WERI-Rb-1 (cell line): ENCODE measurements around the gene SELENOO.

Experiments
- DNase-seq: peaks from one replicate; pipeline ENCODE4 v3.0.0-alpha.2; 2020
- H3K27ac ChIP-seq: fragments of 250-450 bp; sonication (Bioruptor Pico); 2 replicates; pipeline ENCODE4 v1.5.1; 2020; ENCODE audit warnings: mild to moderate bottlenecking, moderate library complexity
- H3K27me3 ChIP-seq: fragments of 250-450 bp; sonication (Bioruptor Pico); 2 replicates; pipeline ENCODE4 v1.5.1; 2021; ENCODE audit warnings: mild to moderate bottlenecking, low read depth, moderate library complexity; ENCODE audit not compliant: insufficient read depth, severe bottlenecking
- H3K36me3 ChIP-seq: fragments of 250-450 bp; sonication (Bioruptor Pico); 2 replicates; pipeline ENCODE4 v1.5.1; 2020; ENCODE audit warnings: mild to moderate bottlenecking, moderate library complexity
- H3K4me3 ChIP-seq: 2 replicates; pipeline ENCODE4 v1.5.1; 2011; ENCODE audit warnings: low read depth, mild to moderate bottlenecking, control low read depth, low read length
- H3K9me3 ChIP-seq: fragments of 250-450 bp; sonication (Bioruptor Pico); 2 replicates; pipeline ENCODE4 v1.5.1; 2021; ENCODE audit warnings: mild to moderate bottlenecking, moderate library complexity; ENCODE audit not compliant: severe bottlenecking
- CTCF ChIP-seq: IDR thresholded peaks from 2 replicates; pipeline ENCODE4 v1.5.1; 2011; ENCODE audit warnings: low read depth, mild to moderate bottlenecking, control low read depth, inconsistent platforms, low read length

Gene SELENOO

GRCh38 chr22:50173311-50173982, 27.4 kb upstream of the SELENOO start:
- no peak for DNase-seq
- Histone ChIP-seq H3K36me3 (no peaks in the 10 kb centered on the region), H3K4me3 (no peak overlapping the region), H3K27me3 (peaks cover 6% of the 10 kb centered on the region), H3K9me3 (no peaks in the 10 kb centered on the region), H3K27ac (no peak overlapping the region)
- no peak for TF ChIP-seq CTCF

GRCh38 chr22:50173983-50174355, 26.8 kb upstream of the SELENOO start:
- Histone ChIP-seq H3K36me3 (no peaks in the 10 kb centered on the region), H3K27me3 (peaks cover 4% of the 10 kb centered on the region), H3K27ac (no peak overlapping the region), H3K4me3 (no peak overlapping the region), H3K9me3 (no peaks in the 10 kb centered on the region)
- no peak for TF ChIP-seq CTCF
- no peak for DNase-seq

GRCh38 chr22:50174382-50175190, 26.2 kb upstream of the SELENOO start:
- H3K9me3 ChIP-seq = no peaks in the 10 kb centered on the region
- H3K27me3 ChIP-seq = no peaks in the 10 kb centered on the region
- no peak for DNase-seq
- H3K4me3 ChIP-seq = no peak overlapping the region
- no peaks in the 10 kb centered on the region; the same call in 1 of the 2 replicates for H3K36me3 ChIP-seq
- TF ChIP-seq CTCF = no peak
- no peak overlapping the region for H3K27ac ChIP-seq

- TF ChIP-seq CTCF = no peak
- Histone ChIP-seq H3K9me3 (no peaks in the 10 kb centered on the region), H3K4me3 (no peak overlapping the region), H3K36me3 (no peaks in the 10 kb centered on the region; the same call in 1 of the 2 replicates), H3K27me3 (no peaks in the 10 kb centered on the region), H3K27ac (no peak overlapping the region)
- DNase-seq = no peak
These were observed 25.7 kb upstream of the SELENOO start for GRCh38 chr22:50175191-50175461.

- Histone ChIP-seq H3K9me3 (no peaks in the 10 kb centered on the region), H3K4me3 (no peak overlapping the region), H3K27me3 (no peaks in the 10 kb centered on the region), H3K27ac (no peak overlapping the region), H3K36me3 (no peaks in the 10 kb centered on the region; the same call in 1 of the 2 replicates)
- no peak for DNase-seq
- TF ChIP-seq CTCF = no peak
These were observed 24.6 kb upstream of the SELENOO start for GRCh38 chr22:50175921-50176849.
